RWPE1 (cell line): ENCODE data around the gene OGG1.

ENCODE experiments used
- CTCF ChIA-PET: fragments of 350-600 bp; sonication (Branson Sonifier 250); formaldehyde crosslinking; extraction: SDS; loops from one replicate; lab custom pipeline; 2021; lab: Yijun Ruan, JAX
- POLR2A ChIA-PET: fragments of 400-600 bp; formaldehyde crosslinking; extraction: SDS; loops from one replicate; lab custom pipeline; 2020; ENCODE audit warnings: antibody characterized with exemption; ENCODE audit not compliant: low non-redundant PET; lab: Yijun Ruan, JAX
- DNase-seq: peaks from one replicate; pipeline ENCODE4 v3.0.0; 2012; ENCODE audit warnings: low spot score
- H3K27ac ChIP-seq: fragments of 450-650 bp; 2 replicates; pipeline ENCODE4 v1.5.1; 2017
- CTCF ChIP-seq: fragments of 450-650 bp; conservative IDR thresholded peaks from 2 replicates; pipeline ENCODE4 v1.5.1; 2017; ENCODE audit warnings: low read depth, mild to moderate bottlenecking

OGG1 gene

DNA sequence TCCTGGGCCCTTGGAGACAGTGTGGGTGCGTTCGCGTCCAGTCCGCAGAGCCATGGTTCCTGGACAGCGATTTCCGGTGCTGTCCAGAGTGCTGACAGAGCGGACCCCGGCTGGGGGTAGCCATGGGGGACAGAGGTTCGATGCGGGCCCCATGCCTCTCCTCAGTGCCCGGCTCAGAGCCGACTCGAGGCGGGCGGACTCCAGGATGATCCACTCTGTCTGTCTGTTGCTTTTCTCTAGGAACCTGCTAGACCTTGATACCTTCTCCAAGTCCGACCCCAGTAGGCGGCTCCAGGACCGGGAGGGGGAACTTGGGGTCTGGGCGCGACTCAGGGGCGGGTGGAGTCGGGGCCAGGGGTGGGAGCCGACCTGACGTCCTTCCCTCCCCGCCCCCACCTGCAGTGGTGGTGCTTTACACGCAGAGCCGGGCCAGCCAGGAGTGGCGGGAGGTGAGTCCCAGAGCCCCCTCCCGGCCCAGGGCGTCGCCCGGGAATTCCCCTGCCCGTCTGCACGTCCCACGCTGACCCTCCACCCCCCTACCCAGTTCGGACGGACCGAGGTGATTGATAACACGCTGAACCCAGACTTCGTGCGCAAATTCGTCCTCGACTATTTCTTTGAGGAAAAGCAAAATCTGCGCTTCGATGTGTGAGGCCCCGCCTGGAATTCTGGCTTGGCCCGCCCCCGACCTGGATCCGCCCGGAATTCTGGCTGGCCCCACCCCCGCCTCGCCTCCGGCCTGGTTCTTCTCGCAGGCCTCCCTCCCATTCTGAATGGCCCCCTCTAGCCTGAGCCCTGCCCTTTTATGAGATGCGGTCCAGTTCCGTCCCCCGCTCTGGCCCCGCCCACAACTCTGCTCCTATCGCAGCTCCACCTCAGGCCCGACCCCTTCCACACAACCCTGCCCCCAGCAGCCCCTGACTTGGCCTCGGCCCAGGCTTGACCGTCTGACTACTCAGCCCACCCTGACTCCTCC is 45.1 kb upstream of the OGG1 start:
- POLR2A ChIA-PET, result no interaction called here
- H3K27ac ChIP-seq, result no peak overlapping the region
- DNase-seq, result peak; percentile 55
- TF ChIP-seq CTCF, result no peak
- CTCF ChIA-PET, result no interaction called here

DNA sequence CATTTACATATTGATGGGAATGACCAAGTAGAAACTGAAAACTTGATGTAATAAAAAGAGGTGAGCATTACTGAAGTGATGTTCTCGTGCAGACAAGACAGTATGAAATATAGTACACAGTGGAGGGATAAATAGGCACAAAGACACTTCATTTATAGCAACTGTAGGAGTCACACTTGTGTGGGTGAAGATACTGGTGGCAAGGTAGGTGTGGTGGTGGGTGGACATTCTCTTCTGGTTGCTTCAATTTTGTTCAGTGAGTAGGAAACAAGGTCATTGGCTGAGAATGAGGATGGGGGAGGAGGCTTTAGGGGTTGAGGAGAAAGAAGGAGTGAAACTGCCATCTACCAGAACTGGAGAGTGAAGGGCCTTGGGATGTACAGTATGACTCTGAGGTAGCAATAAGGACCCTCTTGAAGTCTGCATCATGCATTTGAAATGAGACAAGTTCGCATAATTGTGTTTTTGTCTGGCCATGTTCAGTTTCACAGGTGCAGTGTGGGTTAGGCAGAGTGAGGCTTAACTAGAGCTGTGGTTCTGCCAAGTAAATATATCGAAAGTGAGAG is 39.5 kb upstream of the OGG1 start:
- H3K27ac ChIP-seq, result no peak overlapping the region
- ChIA-PET POLR2A (no interaction called here), CTCF (no interaction called here)
- TF ChIP-seq CTCF, result no peak
- DNase-seq, result no peak

GRCh38 chr3:9712415-9712814 is 37.3 kb upstream of the OGG1 start:
- DNase-seq, result no peak
- TF ChIP-seq CTCF, result no peak
- CTCF ChIA-PET, result interaction anchor here (0.6 kb wide), 2 partner anchors 10 to 215 kb away, joined by 3 to 4 read pairs; no protein-coding TSS in a partner anchor
- POLR2A ChIA-PET, result no interaction called here
- no peak overlapping the region for H3K27ac ChIP-seq

DNA sequence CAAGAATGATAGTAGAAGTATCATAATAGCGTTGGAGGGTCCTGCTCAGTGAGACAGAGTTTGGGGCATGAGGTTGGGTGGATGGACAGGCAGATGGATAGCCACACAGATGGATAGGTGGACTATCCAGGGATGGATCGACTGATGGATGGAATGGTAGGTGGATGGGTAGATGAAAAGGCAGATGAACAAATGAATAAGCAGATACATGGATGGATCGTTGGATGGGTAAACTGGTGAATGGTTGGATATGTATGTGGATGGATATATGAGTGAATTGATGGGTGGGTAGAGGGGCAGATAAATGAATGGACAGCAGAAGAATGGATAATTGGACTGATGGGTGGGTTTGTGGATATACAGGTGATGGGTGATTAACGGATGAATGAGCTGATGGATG is 36.6 kb upstream of the OGG1 start:
- POLR2A ChIA-PET, result no interaction called here

GRCh38 chr3:9715136-9715535 is 34.6 kb upstream of the OGG1 start:
- H3K27ac ChIP-seq, result no peak overlapping the region
- ChIA-PET POLR2A (no interaction called here), CTCF (interaction anchor here (0.5 to 1.2 kb wide), 5 partner anchors 13 to 206 kb away, joined by 3 to 6 read pairs (median 3); partner anchors contain the start of gene CAMK1)
- no peak for DNase-seq
- TF ChIP-seq CTCF, result no peak

More for the DNA sequence above, 36.6 kb upstream of the OGG1 start:
- CTCF ChIA-PET, result interaction anchor here (0.6 kb wide), 1 partner anchor 214 kb away, joined by 4 read pairs; no protein-coding TSS in a partner anchor
- no peak for TF ChIP-seq CTCF
- DNase-seq, result no peak
- H3K27ac ChIP-seq, result no peak overlapping the region

GRCh38 chr3:9715764-9716437 is 33.9 kb upstream of the OGG1 start:
- peak; percentile 91 for TF ChIP-seq CTCF
- ChIA-PET CTCF (interaction anchor here (0.5 to 1.2 kb wide), 15 partner anchors 12 to 837 kb away, joined by 3 to 6 read pairs (median 3); partner anchors contain the start of gene CAMK1), POLR2A (no interaction called here)
- DNase-seq, result peak; percentile 80
- H3K27ac ChIP-seq, result no peak overlapping the region
